GM18508 (cell line): ENCODE data around the gene NOXA1.
"Not testable (repeated sequence)": the region's sequence is repeated elsewhere in the genome, so short reads cannot be mapped to it uniquely, and the experiment has no call there.

Source experiments
- ATAC-seq: cut with Tn5 transposase; IDR thresholded peaks from one replicate; pipeline ENCODE4 v1.9.1; 2021; ENCODE audit warnings: moderate number of reproducible peaks; ENCODE audit not compliant: insufficient read depth, unreplicated experiment

Gene NOXA1

GRCh38 chr9:137461663-137462395 lies 38.6 kb downstream of the NOXA1 start:
- no peak for ATAC-seq

GRCh38 chr9:137462396-137462985 lies 39.3 kb downstream of the NOXA1 start:
- ATAC-seq, result no peak

GRCh38 chr9:137462986-137463930 lies 40.1 kb downstream of the NOXA1 start:
- no peak for ATAC-seq

- ATAC-seq, result no peak
Observed at GRCh38 chr9:137463931-137464290, 40.7 kb downstream of the NOXA1 start.

GRCh38 chr9:137464291-137464999 lies 41.3 kb downstream of the NOXA1 start:
- no peak for ATAC-seq

GRCh38 chr9:137465000-137465719 lies 42.0 kb downstream of the NOXA1 start:
- ATAC-seq, result no peak

- ATAC-seq, result no peak
Observed at GRCh38 chr9:137465720-137466388, 42.7 kb downstream of the NOXA1 start.

GRCh38 chr9:137466389-137467085 lies 43.3 kb downstream of the NOXA1 start:
- ATAC-seq, result not testable (repeated sequence)

GRCh38 chr9:137467161-137467581 lies 44.0 kb downstream of the NOXA1 start:
- no peak for ATAC-seq

GRCh38 chr9:137467896-137468295 lies 44.7 kb downstream of the NOXA1 start:
- ATAC-seq, result no peak

- ATAC-seq, result no peak
Observed at GRCh38 chr9:137470785-137471184, 47.6 kb downstream of the NOXA1 start.

- no peak for ATAC-seq
Observed at GRCh38 chr9:137474271-137474670, 51.1 kb downstream of the NOXA1 start.

- ATAC-seq, result no peak
Observed at GRCh38 chr9:137475666-137476065, 52.5 kb downstream of the NOXA1 start.

GRCh38 chr9:137476856-137477255 lies 53.7 kb downstream of the NOXA1 start:
- ATAC-seq, result no peak

GRCh38 chr9:137477778-137478612 lies 54.8 kb downstream of the NOXA1 start:
- ATAC-seq, result no peak

- ATAC-seq, result no peak
Observed at GRCh38 chr9:137478613-137478961, 55.4 kb downstream of the NOXA1 start.

GRCh38 chr9:137478962-137479861 lies 56.0 kb downstream of the NOXA1 start:
- ATAC-seq, result no peak
